Measurements from ENCODE around the gene TUBB4B. TPM values are rescaled to one million over a fixed set of nuclear protein-coding genes. Genes with fewer than 3 reads are reported as not detected.

Gene TUBB4B
- total RNA-seq, 3 donors from 2014 or later (not counting 1 experiment from before 2014, with no cell fraction given), result 84.4 to 121 (median 93.9) TPM

DNA sequence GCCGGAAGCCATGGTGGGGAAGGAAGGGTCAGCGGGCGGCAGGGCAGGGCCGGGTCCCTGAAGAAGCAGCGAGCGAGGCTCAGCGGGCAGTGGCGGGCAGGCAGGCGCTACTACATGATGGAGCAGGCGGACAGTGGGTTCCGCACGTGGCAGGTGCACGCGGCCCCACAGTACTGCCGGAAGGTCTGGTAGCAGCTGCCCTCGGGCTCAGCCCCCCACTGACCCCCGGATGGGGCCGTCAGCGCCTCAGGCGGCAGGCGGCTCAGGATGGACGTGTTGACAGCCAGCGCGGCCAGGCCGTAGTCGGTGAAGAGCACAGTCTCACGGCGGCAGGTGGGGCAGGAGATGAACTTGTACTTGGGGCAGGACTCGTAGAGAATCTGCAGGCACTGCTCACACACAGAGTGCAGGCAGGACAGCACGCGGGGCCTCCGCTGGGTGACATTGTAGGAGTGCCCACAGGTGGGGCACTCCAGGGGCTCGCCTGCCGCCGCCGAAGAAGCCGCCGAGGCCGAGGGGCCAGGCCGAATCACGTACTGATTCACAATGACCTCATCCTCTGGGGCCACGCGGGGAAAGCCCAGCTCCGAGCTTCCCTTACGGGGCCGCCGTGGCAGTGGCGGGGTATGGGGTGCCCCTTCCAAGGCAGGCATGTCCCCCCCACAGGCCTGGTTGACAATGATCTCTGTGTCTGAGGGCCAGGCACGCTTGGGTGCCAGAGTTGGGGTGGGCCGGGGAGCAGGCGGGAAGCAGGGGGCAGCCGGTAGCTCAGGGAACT is 20.6 kb upstream of the TUBB4B start:
- peaks cover 23% of the 10 kb centered on the region for H3K4me1 ChIP-seq (ENCODE audit: control insufficient read depth, insufficient read depth, low read length)
- no peak overlapping the region for H3K4me3 ChIP-seq (ENCODE audit: low read length)
- Mint-ChIP-seq H3K4me3 (peak overlapping the region; percentile 21), H3K27me3 (ENCODE audit: low read depth in 2 of 2) (no peaks in the 10 kb centered on the region), H3K9me3 (no peaks in the 10 kb centered on the region), H3K4me1 (peaks cover 0 to 6% of the 10 kb centered on the region in 2 donors), H3K27ac (no peak overlapping the region), H3K36me3 (no peaks in the 10 kb centered on the region)
- TF ChIP-seq CTCF (IDR thresholded peaks at IDR 0.05), result no peak
- DNase-seq (peak in 1 of 2 donors; percentile 10), ATAC-seq (no peak)
- H3K36me3 ChIP-seq (ENCODE audit: control insufficient read depth, insufficient read depth, low read length), result no peaks in the 10 kb centered on the region
- intact Hi-C loops (cut with micrococcal nuclease), result loop anchor here (5.0 kb wide), 1 partner anchor 93 kb away; no protein-coding TSS in a partner anchor
- no peaks in the 10 kb centered on the region for H3K9me3 ChIP-seq (ENCODE audit: control insufficient read depth, insufficient read depth, low read length)
- H3K27ac ChIP-seq (ENCODE audit: low read length), result no peak overlapping the region
- H3K27me3 ChIP-seq (ENCODE audit: control insufficient read depth, insufficient read depth, low read length), result no peaks in the 10 kb centered on the region
- 92% methylated on average over 52 of the region's 52 CpGs for WGBS (ENCODE audit: insufficient coverage)

GRCh38 chr9:137221095-137221505 is 20.0 kb upstream of the TUBB4B start:
- no peaks in the 10 kb centered on the region for H3K9me3 ChIP-seq (ENCODE audit: control insufficient read depth, insufficient read depth, low read length)
- H3K4me3 Mint-ChIP-seq, result no peak overlapping the region
- ATAC-seq (no peak), DNase-seq (no peak)
- H3K36me3 ChIP-seq (ENCODE audit: control insufficient read depth, insufficient read depth, low read length), result no peaks in the 10 kb centered on the region
- peaks cover 0 to 6% of the 10 kb centered on the region in 2 donors for H3K4me1 Mint-ChIP-seq
- H3K4me3 ChIP-seq (ENCODE audit: low read length), result no peak overlapping the region
- intact Hi-C loops (cut with micrococcal nuclease), result loop anchor here (5.0 kb wide), 1 partner anchor 94 kb away; no protein-coding TSS in a partner anchor
- H3K27ac ChIP-seq (ENCODE audit: low read length), result no peak overlapping the region
- 92% methylated on average over 14 of the region's 14 CpGs for WGBS (ENCODE audit: insufficient coverage)
- no peaks in the 10 kb centered on the region for H3K36me3 Mint-ChIP-seq
- no peak overlapping the region for H3K27ac Mint-ChIP-seq
- H3K27me3 ChIP-seq (ENCODE audit: control insufficient read depth, insufficient read depth, low read length), result no peaks in the 10 kb centered on the region
- peaks cover 23% of the 10 kb centered on the region for H3K4me1 ChIP-seq (ENCODE audit: control insufficient read depth, insufficient read depth, low read length)
- TF ChIP-seq CTCF (IDR thresholded peaks at IDR 0.05), result no peak
- no peaks in the 10 kb centered on the region for H3K27me3 Mint-ChIP-seq (ENCODE audit: low read depth in 2 of 2)
- no peaks in the 10 kb centered on the region for H3K9me3 Mint-ChIP-seq

- intact Hi-C loops (cut with micrococcal nuclease), result loop anchor here (2.0 to 5.0 kb wide), 2 partner anchors 17 to 94 kb away; partner anchors contain the start of genes NDOR1 and TMEM203
- Mint-ChIP-seq H3K27ac (no peak overlapping the region), H3K4me3 (no peak overlapping the region), H3K9me3 (no peaks in the 10 kb centered on the region), H3K27me3 (ENCODE audit: low read depth in 2 of 2) (no peaks in the 10 kb centered on the region), H3K36me3 (no peaks in the 10 kb centered on the region), H3K4me1 (peaks cover 0 to 6% of the 10 kb centered on the region in 2 donors)
- no peak for TF ChIP-seq CTCF (IDR thresholded peaks at IDR 0.05)
- Histone ChIP-seq H3K36me3 (ENCODE audit: control insufficient read depth, insufficient read depth, low read length) (no peaks in the 10 kb centered on the region), H3K9me3 (ENCODE audit: control insufficient read depth, insufficient read depth, low read length) (no peaks in the 10 kb centered on the region), H3K27ac (ENCODE audit: low read length) (no peak overlapping the region), H3K4me1 (ENCODE audit: control insufficient read depth, insufficient read depth, low read length) (peaks cover 23% of the 10 kb centered on the region), H3K4me3 (ENCODE audit: low read length) (no peak overlapping the region), H3K27me3 (ENCODE audit: control insufficient read depth, insufficient read depth, low read length) (no peaks in the 10 kb centered on the region)
- ATAC-seq (no peak), DNase-seq (peak in 1 of 2 donors; percentile 38)
- WGBS (ENCODE audit: insufficient coverage), result 11% methylated on average over 61 of the region's 61 CpGs
Measured at GRCh38 chr9:137221506-137222111, 19.5 kb upstream of the TUBB4B start.

Data from natural killer cell (primary cell).